ENCODE measurements around the gene FAM222A. TPM values are rescaled to one million over a fixed set of nuclear protein-coding genes. Genes with fewer than 3 reads are reported as not detected.
A peak's percentile ranks its signal among the peaks of the same experiment; 100 is the strongest.

The FAM222A gene
- polyA plus RNA-seq, 2 of the 4 experiments (the other 2 are of a cell fraction), result 0.98 to 3.2 TPM

DNA sequence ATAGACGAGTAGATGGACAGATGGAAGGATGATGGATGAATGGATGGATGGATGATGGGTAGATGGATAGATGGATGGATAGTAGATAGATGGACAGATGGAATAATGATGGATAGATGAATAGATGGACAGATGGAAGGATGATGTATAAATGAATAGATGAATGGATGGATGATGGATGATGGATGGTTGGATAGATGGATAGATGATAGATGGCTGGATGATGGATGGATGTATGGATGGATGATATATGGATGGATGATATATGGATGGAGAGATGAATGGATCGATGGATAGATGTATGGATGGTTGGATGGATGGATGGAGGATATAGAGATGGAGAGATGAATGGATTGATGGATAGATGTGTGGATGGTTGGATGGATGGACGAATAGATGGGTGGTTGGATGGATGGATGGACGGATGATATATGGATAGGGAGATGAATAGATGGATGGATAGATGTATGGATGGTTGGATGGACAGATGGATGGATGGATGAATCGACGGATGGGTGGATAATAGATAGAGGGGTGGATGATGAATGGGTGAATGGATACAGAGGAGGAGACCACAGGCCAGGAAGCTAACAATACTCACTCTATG, 100.3 kb downstream of the FAM222A start:
- WGBS (ENCODE audit: missing lambda C conversion rate), result 64% methylated on average over 6 of the region's 6 CpGs
- no peak overlapping the region for H3K4me2 ChIP-seq
- no peak for DNase-seq (ENCODE audit: low read depth in 1 of 2, low spot score in 1 of 2)
- ATAC-seq, result no peak
- TF ChIP-seq SREBF2 (IDR thresholded peaks at IDR 0.05), result no peak
- no peak for TF ChIP-seq NR3C1 (IDR thresholded peaks at IDR 0.05)
- no peak for TF ChIP-seq JUNB (IDR thresholded peaks at IDR 0.05)
- ChIA-PET CTCF (interaction anchor here (4.3 to 7.3 kb wide), 2 partner anchors 8 to 31 kb away, joined by 25 to 85 read pairs; no protein-coding TSS in a partner anchor), POLR2A (no interaction called here)
- no peaks in the 10 kb centered on the region for H3K9me3 ChIP-seq
- no peak overlapping the region for H3K27ac ChIP-seq
- peaks cover 8% of the 10 kb centered on the region for H3K4me1 ChIP-seq
- no peak for FAIRE-seq
- no peak overlapping the region for H3K4me3 ChIP-seq

- Histone ChIP-seq H3K4me3 (no peak overlapping the region), H3K9me3 (no peaks in the 10 kb centered on the region), H3K4me1 (peaks cover 11% of the 10 kb centered on the region), H3K4me2 (no peak overlapping the region), H3K27ac (no peak overlapping the region)
- CTCF ChIA-PET, result interaction anchor here (1.1 to 7.3 kb wide), 6 partner anchors 9 to 39 kb away, joined by 3 to 85 read pairs (median 6); no protein-coding TSS in a partner anchor
- FAIRE-seq (no peak), ATAC-seq (no peak), DNase-seq (ENCODE audit: low read depth in 1 of 2, low spot score in 1 of 2) (no peak)
- POLR2A ChIA-PET, result no interaction called here
- 72% methylated on average over 16 of the region's 20 CpGs for WGBS (ENCODE audit: missing lambda C conversion rate)
- TF ChIP-seq JUN (IDR thresholded peaks at IDR 0.05) (no peak), HOXA7 (CRISPR knock-in tag; IDR thresholded peaks at IDR 0.05) (no peak)
Measured at GRCh38 chr12:109814600-109815150, 101.0 kb downstream of the FAM222A start.

- ATAC-seq, result no peak
- WGBS (ENCODE audit: missing lambda C conversion rate), result 62% methylated on average over 4 of the region's 4 CpGs
- CTCF ChIA-PET, result interaction anchor here (1.1 to 7.3 kb wide), 7 partner anchors 10 to 38 kb away, joined by 3 to 85 read pairs (median 6); partner anchors contain the start of gene TRPV4
- no peak for DNase-seq (ENCODE audit: low read depth in 1 of 2, low spot score in 1 of 2)
- POLR2A ChIA-PET, result no interaction called here
- Histone ChIP-seq H3K9me3 (no peaks in the 10 kb centered on the region), H3K4me1 (peaks cover 11% of the 10 kb centered on the region), H3K4me2 (no peak overlapping the region), H3K27ac (no peak overlapping the region), H3K4me3 (no peak overlapping the region)
- no peak for TF ChIP-seq CEBPB (IDR thresholded peaks at IDR 0.05)
- TF ChIP-seq KDM1A (IDR thresholded peaks at IDR 0.05; ENCODE audit: low read depth), result no peak
- TF ChIP-seq HOXA7 (CRISPR knock-in tag; IDR thresholded peaks at IDR 0.05), result no peak
- TF ChIP-seq MAFK (IDR thresholded peaks at IDR 0.05; ENCODE audit: partially characterized antibody), result no peak
- TF ChIP-seq EP300 (IDR thresholded peaks at IDR 0.05), result no peak
- no peak for TF ChIP-seq USF2 (IDR thresholded peaks at IDR 0.05)
- no peak for FAIRE-seq
Measured at GRCh38 chr12:109815225-109815624, 101.6 kb downstream of the FAM222A start.

DNA sequence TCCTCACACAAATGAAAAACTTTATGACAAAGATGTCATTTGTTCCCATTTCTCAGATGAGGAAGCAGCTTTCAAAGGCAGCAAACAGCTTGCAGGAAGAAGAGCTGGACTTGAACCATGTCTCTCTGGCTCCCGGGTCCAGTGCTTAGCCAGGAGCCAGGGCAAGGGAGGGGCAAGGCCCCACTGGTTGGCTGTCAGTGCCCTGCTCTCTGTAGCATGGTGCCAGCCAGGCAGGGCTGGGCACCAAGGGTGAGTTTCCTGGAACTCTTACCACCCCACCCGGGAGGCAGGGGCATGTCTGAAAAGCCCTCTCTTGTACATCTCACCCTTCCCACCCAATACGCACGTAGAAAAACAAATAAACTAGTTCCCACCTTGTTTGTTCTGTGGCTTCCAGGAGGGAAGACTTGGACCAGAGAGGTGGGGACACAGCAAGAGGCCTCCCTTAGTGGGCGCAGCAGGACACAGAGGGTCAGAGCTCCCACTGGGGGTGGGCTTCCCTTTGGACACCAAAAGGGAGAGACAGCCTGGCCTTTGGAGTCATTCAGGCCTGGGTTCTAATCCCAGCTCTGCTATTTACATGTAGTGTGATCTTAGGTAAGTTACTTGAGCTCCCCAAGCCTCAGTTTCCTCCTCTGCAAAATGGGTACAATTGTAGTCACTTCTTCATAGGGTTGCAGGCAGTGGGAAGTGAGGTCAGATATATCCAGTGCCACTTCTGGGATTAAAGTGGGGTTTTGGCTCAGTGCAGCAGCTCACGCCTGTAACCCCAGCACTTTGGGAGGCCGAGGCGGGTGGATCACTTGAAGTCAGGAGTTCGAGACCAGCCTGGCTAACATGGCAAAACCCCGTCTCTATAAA, 102.4 kb downstream of the FAM222A start:
- Histone ChIP-seq H3K4me3 (no peak overlapping the region), H3K9me3 (no peaks in the 10 kb centered on the region), H3K4me1 (peaks cover 11% of the 10 kb centered on the region), H3K4me2 (no peak overlapping the region), H3K27ac (no peak overlapping the region)
- TF ChIP-seq HDAC2 (IDR thresholded peaks at IDR 0.05), result 0 out of 2 replicates have a peak, but pooled peaks have one; percentile 30
- TF ChIP-seq HOXA7 (CRISPR knock-in tag; IDR thresholded peaks at IDR 0.05), result no peak
- TF ChIP-seq ZC3H11A (IDR thresholded peaks at IDR 0.05), result no peak
- peak; percentile 68 for TF ChIP-seq KDM1A (IDR thresholded peaks at IDR 0.05; ENCODE audit: low read depth)
- peak in 1 of 2 experiments; percentile 34; a peak in 3 of 6 replicates for ATAC-seq
- FAIRE-seq, result no peak
- ChIA-PET CTCF (interaction anchor here (1.3 to 7.3 kb wide), 6 partner anchors 10 to 37 kb away, joined by 3 to 85 read pairs (median 6); partner anchors contain the start of gene TRPV4), POLR2A (no interaction called here)
- DNase-seq (ENCODE audit: low read depth in 1 of 2, low spot score in 1 of 2), result peak in 1 of 2 experiments; percentile 65
- 58% methylated on average over 10 of the region's 10 CpGs for WGBS (ENCODE audit: missing lambda C conversion rate)

DNA sequence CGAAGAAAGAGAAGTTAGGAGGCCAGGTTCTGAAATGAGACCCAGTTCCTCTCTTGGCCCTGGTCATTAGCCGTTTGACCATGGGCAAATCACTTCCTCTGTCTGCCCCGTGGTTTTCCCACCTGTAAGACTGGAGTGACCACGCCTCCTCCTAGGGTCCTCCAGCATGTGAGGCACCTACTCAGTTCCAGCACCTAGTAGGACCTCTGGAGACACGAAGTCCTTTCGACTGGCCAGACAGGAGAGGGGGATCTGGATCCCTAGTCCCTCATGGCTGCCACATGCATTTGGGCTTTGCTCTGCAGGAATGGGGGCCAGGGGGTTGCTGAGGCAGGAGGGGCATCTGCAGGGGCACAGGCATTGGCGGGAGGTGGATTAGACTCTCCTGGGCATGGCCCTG, 103.2 kb downstream of the FAM222A start:
- FAIRE-seq (no peak), DNase-seq (ENCODE audit: low read depth in 1 of 2, low spot score in 1 of 2) (no peak), ATAC-seq (no peak)
- TF ChIP-seq ATOH8 (CRISPR knock-in tag; IDR thresholded peaks at IDR 0.05; ENCODE audit: low read depth) (no peak), NPAS2 (CRISPR knock-in tag; IDR thresholded peaks at IDR 0.05; ENCODE audit: borderline replicate concordance) (no peak), HOXB13 (CRISPR knock-in tag; IDR thresholded peaks at IDR 0.05; ENCODE audit: low read depth) (no peak)
- POLR2A ChIA-PET, result no interaction called here
- 62% methylated on average over 7 of the region's 7 CpGs for WGBS (ENCODE audit: missing lambda C conversion rate)
- Histone ChIP-seq H3K9me3 (no peaks in the 10 kb centered on the region), H3K4me2 (no peak overlapping the region), H3K27ac (no peak overlapping the region), H3K4me1 (peaks cover 11% of the 10 kb centered on the region), H3K4me3 (no peak overlapping the region)
- CTCF ChIA-PET, result interaction anchor here (2.0 to 7.3 kb wide), 3 partner anchors 11 to 28 kb away, joined by 6 to 85 read pairs (median 25); partner anchors contain the start of gene TRPV4

Data from A549 (cell line).